Gastrocnemius medialis (tissue), 4 donors: ENCODE data around the gene FAM135A. TPM values are rescaled to one million over a fixed set of nuclear protein-coding genes. Genes with fewer than 3 reads are reported as not detected.
"Not testable (repeated sequence)": the region's sequence is repeated elsewhere in the genome, so short reads cannot be mapped to it uniquely, and the experiment has no call there.

Experiments used
- ATAC-seq, 2 donors: fragments of 150-250 bp; one replicate each; pipeline ENCODE4 v1.9.1; 2016
- DNase-seq, 2 donors: peaks; one replicate each; pipeline ENCODE4 v3.0.0-alpha.2; 2019
- H3K27ac ChIP-seq, 4 donors: fragments of 200-600 bp; sonication (generic); 1 replicate in 1 of 4; 2 replicates in 3 of 4; pipeline ENCODE4 v1.5.1; 2016 to 2018; ENCODE audit warnings: mild to moderate bottlenecking in 2 of 4, moderate library complexity in 1 of 4
- H3K27me3 ChIP-seq, 3 donors: fragments of 200-600 bp; sonication (generic) in 2 of 3; 1 replicate in 1 of 3; 2 replicates in 2 of 3; pipeline versions ENCODE4 v1.5.1 to v1.6.0; 2016 to 2019; ENCODE audit warnings: mild to moderate bottlenecking in 1 of 3, moderate library complexity in 1 of 3
- H3K36me3 ChIP-seq, 2 donors: fragments of 200-600 bp; sonication (generic) in 1 of 2; one replicate each; pipeline ENCODE4 v1.5.1; 2017 to 2018
- H3K4me1 ChIP-seq, 2 donors: fragments of 200-600 bp; sonication (generic) in 1 of 2; one replicate each; pipeline ENCODE4 v1.5.1; 2016 to 2017; ENCODE audit warnings: mild to moderate bottlenecking in 2 of 2
- H3K4me3 ChIP-seq, 4 donors: fragments of 200-600 bp; sonication (generic) in 3 of 4; 1 replicate in 1 of 4; 2 replicates in 3 of 4; pipeline ENCODE4 v1.5.1; 2016 to 2019; ENCODE audit warnings: mild to moderate bottlenecking in 2 of 4
- H3K9me3 ChIP-seq, 3 donors: fragments of 200-600 bp; sonication (generic) in 2 of 3; 1 replicate in 1 of 3; 2 replicates in 2 of 3; pipeline ENCODE4 v1.5.1; 2016 to 2019
- POLR2A ChIP-seq, 2 donors: fragments of 450-650 bp; IDR thresholded peaks; one replicate each; pipeline ENCODE4 v1.6.1; 2017; ENCODE audit warnings: antibody characterized with exemption in 2 of 2, mild to moderate bottlenecking in 2 of 2, moderate library complexity in 2 of 2
- in situ Hi-C, 4 donors: fragments of 200-750 bp; cut with MboI; loops; one replicate each; pipeline versions ENCODE4 v1.15.0 to v1.8.0; 2017; ENCODE audit warnings: low sequenced_read_pairs in 4 of 4
- intact Hi-C: fragments of 100-400 bp; cut with DNase I; formaldehyde crosslinking; loops from one replicate; pipeline ENCODE4 v1.15.1; 2023; ENCODE audit warnings: low total_unique reads
- total RNA-seq, 4 donors: library from RNA; depleted of rRNA; stranded (reverse); fragments of >200 nt; gene quantifications; one replicate each; pipeline versions ENCODE4 v1.1.0 to v1.2.3, GENCODE V29; 2016
- TF ChIP-seq, protein P1 (sequence below), 5 experiments: fragments of 450-650 bp in 3 of 5; fragments of 200-600 bp in 2 of 5; sonication (generic) in 2 of 5; IDR thresholded peaks in 4 of 5; conservative IDR thresholded peaks in 1 of 5; 1 replicate in 4 of 5; 2 replicates in 1 of 5; pipeline ENCODE4 v1.5.1; 2016 to 2019; ENCODE audit warnings: antibody characterized with exemption in 5 of 5, mild to moderate bottlenecking in 3 of 5, moderate library complexity in 3 of 5

Gene FAM135A
- total RNA-seq, 4 donors from 2014 or later = 9.3 to 18.4 (median 12.9) TPM

DNA sequence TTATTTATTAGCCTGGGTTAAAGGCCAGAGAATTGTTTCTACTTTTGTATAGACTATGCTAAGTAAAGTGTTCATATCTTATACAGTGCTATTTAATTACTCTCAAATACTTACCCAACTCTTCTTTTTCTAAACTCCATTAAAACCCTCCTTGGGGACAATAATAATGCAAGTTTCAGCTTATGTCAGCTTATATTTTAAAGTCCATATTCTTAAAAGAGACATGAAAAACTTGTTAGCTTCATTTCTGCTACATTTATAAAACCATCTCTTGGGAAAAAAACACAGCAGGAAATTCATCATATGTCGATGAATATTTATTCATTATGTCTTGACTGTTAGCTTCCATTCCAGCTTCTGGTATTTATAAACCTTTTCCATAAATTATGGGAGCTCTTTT, 81.5 kb downstream of the FAM135A start:
- TF ChIP-seq POLR2A (IDR thresholded peaks at IDR 0.05) = no peak
- TF ChIP-seq, protein P1, sequence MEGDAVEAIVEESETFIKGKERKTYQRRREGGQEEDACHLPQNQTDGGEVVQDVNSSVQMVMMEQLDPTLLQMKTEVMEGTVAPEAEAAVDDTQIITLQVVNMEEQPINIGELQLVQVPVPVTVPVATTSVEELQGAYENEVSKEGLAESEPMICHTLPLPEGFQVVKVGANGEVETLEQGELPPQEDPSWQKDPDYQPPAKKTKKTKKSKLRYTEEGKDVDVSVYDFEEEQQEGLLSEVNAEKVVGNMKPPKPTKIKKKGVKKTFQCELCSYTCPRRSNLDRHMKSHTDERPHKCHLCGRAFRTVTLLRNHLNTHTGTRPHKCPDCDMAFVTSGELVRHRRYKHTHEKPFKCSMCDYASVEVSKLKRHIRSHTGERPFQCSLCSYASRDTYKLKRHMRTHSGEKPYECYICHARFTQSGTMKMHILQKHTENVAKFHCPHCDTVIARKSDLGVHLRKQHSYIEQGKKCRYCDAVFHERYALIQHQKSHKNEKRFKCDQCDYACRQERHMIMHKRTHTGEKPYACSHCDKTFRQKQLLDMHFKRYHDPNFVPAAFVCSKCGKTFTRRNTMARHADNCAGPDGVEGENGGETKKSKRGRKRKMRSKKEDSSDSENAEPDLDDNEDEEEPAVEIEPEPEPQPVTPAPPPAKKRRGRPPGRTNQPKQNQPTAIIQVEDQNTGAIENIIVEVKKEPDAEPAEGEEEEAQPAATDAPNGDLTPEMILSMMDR (IDR thresholded peaks at IDR 0.05 in 4 of 5, conservative IDR thresholded peaks at IDR 0.05 in 1 of 5) = no peak
- Histone ChIP-seq H3K4me3 (no peak overlapping the region), H3K4me1 (no peaks in the 10 kb centered on the region), H3K27me3 (no peaks in the 10 kb centered on the region), H3K36me3 (peaks cover 0 to 8% of the 10 kb centered on the region in 2 donors), H3K9me3 (peaks cover 0 to 4% (median 0%) of the 10 kb centered on the region in 3 donors), H3K27ac (no peak overlapping the region)
- in situ Hi-C loops = no loop called here
- intact Hi-C loops = no loop called here
- ATAC-seq (no peak), DNase-seq (no peak)

DNA sequence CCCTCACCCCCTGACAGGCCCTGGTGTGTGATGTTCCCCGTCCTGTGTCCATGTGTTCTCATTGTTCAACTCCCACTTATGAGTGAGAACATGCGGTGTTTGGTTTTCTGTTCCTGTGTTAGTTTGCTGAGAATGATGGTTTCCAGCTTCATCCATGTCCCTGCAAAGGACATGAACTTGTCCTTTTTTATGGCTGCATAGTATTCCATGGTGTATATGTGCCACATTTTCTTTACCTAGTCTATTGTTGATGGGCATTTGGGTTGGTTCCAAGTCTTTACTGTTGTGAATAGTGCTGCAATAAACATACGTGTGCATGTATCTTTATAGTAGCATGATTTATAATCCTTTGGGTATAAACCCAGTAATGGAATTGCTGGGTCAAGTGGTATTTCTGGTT, 82.5 kb downstream of the FAM135A start:
- H3K36me3 ChIP-seq, H3K27ac ChIP-seq, DNase-seq, H3K4me1 ChIP-seq, H3K9me3 ChIP-seq, ATAC-seq, H3K4me3 ChIP-seq, H3K27me3 ChIP-seq, in situ Hi-C loops, intact Hi-C loops: not testable (repeated sequence)

DNA sequence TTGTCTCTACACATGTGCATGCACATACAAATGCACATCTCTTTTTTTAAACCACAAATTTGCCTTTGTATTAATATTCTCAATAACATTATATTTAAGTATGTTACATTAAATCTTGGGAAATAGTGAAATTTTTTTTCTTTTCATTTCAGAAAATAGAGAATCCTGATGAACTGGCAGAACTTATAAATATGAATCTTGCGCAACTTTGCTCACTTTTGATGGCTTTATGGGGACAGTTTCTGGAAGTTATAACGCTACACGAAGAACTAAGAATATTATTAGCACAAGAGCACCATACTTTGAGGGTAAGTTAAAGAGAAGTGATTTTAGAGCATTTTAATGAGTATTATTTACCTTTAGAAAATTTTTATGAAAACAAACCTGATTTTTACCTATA, 89.2 kb downstream of the FAM135A start:
- Histone ChIP-seq H3K27ac (no peak overlapping the region), H3K4me3 (no peak overlapping the region), H3K4me1 (no peaks in the 10 kb centered on the region), H3K36me3 (peaks cover 2 to 47% of the 10 kb centered on the region in 2 donors), H3K9me3 (peaks cover 0 to 4% (median 0%) of the 10 kb centered on the region in 3 donors), H3K27me3 (no peaks in the 10 kb centered on the region)
- no peak for TF ChIP-seq POLR2A (IDR thresholded peaks at IDR 0.05)
- TF ChIP-seq, protein P1 (IDR thresholded peaks at IDR 0.05 in 4 of 5, conservative IDR thresholded peaks at IDR 0.05 in 1 of 5) = no peak
- ATAC-seq (no peak), DNase-seq (no peak)
- intact Hi-C loops = no loop called here
- in situ Hi-C loops = no loop called here

DNA sequence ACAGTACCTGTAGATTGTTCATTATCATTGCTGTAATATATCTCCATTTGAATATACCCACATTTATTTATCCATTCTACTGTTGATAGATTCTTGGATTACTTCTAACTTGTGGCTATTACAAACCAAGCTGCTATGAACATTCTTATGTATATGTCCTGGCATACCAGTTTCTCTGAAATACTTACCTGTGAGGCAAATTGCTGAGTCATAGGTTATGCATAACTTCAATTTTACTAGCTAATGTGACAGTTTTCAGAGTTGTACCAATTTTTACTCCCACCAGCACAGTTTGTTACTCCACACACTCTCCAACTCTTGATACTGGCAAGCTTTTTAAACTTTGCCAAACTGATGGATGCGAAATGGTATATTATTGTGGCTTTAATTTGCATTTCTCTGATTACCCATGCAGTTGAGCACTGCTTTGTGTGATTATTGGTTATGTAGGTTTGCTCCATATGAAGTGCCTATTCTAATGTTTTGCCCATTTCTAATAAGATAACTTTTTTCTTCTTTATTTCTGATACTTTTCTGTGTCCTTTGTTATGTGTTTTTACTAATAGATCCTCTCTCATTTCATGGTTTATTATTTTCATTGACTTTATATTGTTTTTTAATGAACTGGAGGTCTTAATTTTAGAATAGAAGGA, 90.6 kb downstream of the FAM135A start:
- H3K36me3 ChIP-seq = peaks cover 2 to 47% of the 10 kb centered on the region in 2 donors
- no peaks in the 10 kb centered on the region for H3K4me1 ChIP-seq
- no peaks in the 10 kb centered on the region for H3K27me3 ChIP-seq
- ATAC-seq = no peak
- TF ChIP-seq, protein P1 (IDR thresholded peaks at IDR 0.05 in 4 of 5, conservative IDR thresholded peaks at IDR 0.05 in 1 of 5) = no peak
- TF ChIP-seq POLR2A (IDR thresholded peaks at IDR 0.05) = no peak
- no peak for DNase-seq
- H3K9me3 ChIP-seq = peaks cover 0 to 4% (median 0%) of the 10 kb centered on the region in 3 donors
- in situ Hi-C loops (no loop called here), intact Hi-C loops (no loop called here)
- H3K27ac ChIP-seq = no peak overlapping the region
- no peak overlapping the region for H3K4me3 ChIP-seq

DNA sequence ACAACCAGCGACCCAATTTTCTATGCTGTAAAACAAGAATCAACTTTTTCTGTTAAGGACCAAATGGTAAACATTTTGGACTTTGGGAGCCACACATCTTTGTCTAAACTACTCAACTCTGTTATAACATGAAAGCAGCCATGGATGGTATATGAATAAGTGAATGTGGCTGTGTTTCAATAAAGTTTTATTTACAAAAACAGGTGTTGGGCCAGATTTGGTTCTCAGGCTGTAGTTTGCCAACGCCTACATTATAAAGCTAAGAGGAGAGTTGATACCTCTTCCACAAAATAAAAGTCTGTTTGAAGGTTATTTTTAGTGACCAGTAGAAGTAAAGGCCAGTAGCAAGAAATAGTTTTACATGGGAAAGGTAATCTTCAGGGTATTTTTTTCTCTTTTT, 93.0 kb downstream of the FAM135A start:
- TF ChIP-seq, protein P1 (IDR thresholded peaks at IDR 0.05 in 4 of 5, conservative IDR thresholded peaks at IDR 0.05 in 1 of 5) = no peak
- TF ChIP-seq POLR2A (IDR thresholded peaks at IDR 0.05) = no peak
- intact Hi-C loops = no loop called here
- Histone ChIP-seq H3K4me1 (no peaks in the 10 kb centered on the region), H3K4me3 (no peak overlapping the region), H3K27me3 (no peaks in the 10 kb centered on the region), H3K36me3 (peaks cover 2 to 38% of the 10 kb centered on the region in 2 donors), H3K27ac (no peak overlapping the region), H3K9me3 (no peaks in the 10 kb centered on the region)
- ATAC-seq (no peak), DNase-seq (no peak)
- in situ Hi-C loops = no loop called here
